SK-N-MC (cell line): ENCODE data around the gene TMEM214.

Experiments used
- EZH2 ChIP-seq: fragments of 200-600 bp; sonication (generic); IDR thresholded peaks from one replicate; pipeline ENCODE4 v1.6.1; 2017; ENCODE audit warnings: antibody characterized with exemption
- FOXP2 ChIP-seq: optimal IDR thresholded peaks from 2 replicates; pipeline ENCODE3; 2011; ENCODE audit warnings: mild to moderate bottlenecking, moderate library complexity; ENCODE audit not compliant: insufficient read depth; ENCODE audit errors: extremely low read length, control extremely low read depth
- POLR2AphosphoS5 ChIP-seq: IDR thresholded peaks from 2 replicates; pipeline ENCODE4 v1.6.1; 2012; ENCODE audit warnings: mild to moderate bottlenecking, low read depth, low read length, borderline replicate concordance

GRCh38 chr2:27054721-27055120 is 22.0 kb downstream of the TMEM214 start:
- TF ChIP-seq EZH2 = no peak
- no peak for TF ChIP-seq POLR2AphosphoS5
- no peak for TF ChIP-seq FOXP2
